ENCODE measurements around the gene TSPAN9. TPM values are rescaled to one million over a fixed set of nuclear protein-coding genes. Genes with fewer than 3 reads are reported as not detected.

Gene TSPAN9
- polyA plus RNA-seq, 3 donors: 10.5 to 29.7 (median 25.6) TPM

DNA sequence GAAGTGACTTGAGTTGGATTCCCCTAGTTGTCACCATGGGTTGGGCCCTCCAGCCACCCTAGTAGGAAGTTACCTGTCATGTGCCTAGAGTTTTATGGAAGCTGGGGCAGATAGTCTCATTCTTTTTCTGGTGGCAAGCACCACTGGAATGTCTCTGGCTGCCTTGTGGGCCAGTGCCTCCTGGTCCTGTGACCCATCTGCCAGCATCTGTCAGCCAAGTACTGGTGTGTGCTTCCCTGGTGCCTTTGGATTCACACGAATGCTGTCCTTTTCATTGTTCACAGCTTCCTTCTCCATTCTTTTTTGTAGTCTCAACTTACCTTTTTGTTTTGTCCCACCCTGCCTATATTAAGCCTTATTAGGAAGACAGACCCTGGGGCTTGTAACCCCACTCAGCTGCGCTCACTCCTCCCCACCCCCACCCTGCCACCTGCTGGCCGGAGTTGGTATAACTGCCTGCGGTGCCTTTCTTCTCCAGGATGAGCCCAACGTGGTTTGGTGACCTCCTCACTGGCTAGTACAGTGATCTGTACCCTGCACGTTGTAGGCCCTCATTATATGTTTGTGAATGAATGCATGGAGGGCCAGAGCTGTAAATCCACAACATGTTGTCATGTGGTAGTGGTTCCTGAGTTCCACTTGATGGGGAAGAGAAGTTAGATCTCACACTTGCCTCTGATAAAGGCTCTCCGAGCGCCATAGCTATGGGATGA is 125.7 kb downstream of the TSPAN9 start:
- no peak overlapping the region for H3K27ac ChIP-seq (ENCODE audit: low read depth, low read length)
- 29 to 41% (median 31%) methylated on average over 8 of the region's 8 CpGs for WGBS, 3 donors

DNA sequence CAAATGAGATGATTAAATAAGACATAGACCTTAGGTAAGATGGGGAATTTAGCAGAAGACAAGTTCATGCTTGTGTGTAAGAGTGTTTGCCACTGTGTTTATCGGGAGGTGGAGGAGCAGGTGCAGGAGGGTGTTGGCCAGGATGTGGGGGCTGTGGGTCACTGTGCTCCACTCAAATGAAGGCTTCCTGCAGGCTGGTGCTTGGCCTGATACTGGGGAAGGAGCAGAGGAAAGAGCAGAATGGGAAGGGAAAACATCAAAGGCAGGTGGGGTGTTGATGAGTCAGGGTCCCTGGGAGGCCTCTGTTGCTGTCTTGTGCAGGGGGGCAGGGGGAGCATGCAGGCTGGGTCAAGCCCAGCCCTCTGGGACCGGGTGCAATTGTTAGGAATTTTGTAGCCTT is 126.5 kb downstream of the TSPAN9 start:
- WGBS, 3 donors: 33 to 55% (median 49%) methylated on average over 2 of the region's 2 CpGs
- no peak overlapping the region for H3K27ac ChIP-seq (ENCODE audit: low read depth, low read length)

DNA sequence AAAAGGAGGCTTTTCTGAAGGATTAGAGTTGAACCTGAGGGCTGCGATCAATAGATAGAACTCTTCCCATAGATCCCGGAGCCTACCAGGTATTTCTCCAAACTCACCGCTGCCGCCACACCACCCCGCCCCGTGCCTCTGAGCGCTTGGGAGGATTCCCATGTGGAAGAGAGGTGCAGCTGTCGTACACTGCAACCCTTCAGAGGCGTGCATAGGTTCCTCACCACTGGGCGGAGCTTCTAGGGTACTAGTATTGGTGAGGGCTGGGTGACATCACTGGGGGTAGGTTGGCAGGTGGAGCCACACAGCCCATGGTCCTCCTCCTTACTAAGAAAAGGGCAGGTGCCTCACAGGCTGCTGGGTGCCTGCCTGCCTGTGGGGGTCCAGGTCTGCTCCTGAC is 127.0 kb downstream of the TSPAN9 start:
- H3K27ac ChIP-seq (ENCODE audit: low read depth, low read length): no peak overlapping the region
- 91 to 95% (median 93%) methylated on average over 10 of the region's 10 CpGs for WGBS, 3 donors

DNA sequence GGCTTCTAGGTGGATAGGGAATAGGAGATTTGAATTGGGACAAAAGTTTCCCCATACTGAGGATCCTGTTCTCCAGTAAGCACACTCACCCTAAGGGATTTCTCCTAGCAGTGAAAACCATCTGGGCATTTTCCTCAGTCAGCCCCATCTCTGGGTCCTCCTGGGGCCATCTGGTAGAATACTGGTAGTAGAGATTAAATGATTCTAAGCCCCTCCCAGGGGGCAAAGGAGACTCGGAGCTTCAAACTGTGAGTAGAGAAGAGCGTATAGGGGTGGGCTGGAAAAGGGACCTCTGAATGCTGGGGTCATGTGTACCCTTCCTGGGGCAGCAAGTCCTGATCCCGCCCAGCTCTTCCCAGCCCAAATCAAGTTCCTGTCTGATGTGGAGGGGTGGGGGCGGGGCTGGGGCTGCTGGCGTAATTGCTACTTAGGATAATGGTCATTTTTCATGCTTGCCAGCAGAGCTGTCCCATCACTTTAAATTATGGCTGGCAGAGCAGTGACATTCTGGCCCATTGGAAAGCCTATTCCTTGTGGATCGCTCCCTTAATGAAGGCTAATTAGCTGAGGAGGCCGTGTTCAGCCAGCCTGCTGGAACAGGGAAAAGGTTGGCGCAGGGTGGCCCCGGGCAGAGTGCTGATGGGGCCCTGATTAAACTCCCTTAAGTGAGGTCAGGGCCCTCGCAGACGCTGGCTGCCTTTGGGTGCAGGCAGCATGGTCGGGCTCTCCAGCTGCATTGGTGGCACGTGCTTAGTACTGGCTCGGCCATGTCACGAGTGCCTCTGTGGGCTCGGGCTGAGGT is 127.8 kb downstream of the TSPAN9 start:
- H3K27ac ChIP-seq (ENCODE audit: low read depth, low read length): no peak overlapping the region
- WGBS, 3 donors: 78 to 83% (median 82%) methylated on average over 16 of the region's 16 CpGs

DNA sequence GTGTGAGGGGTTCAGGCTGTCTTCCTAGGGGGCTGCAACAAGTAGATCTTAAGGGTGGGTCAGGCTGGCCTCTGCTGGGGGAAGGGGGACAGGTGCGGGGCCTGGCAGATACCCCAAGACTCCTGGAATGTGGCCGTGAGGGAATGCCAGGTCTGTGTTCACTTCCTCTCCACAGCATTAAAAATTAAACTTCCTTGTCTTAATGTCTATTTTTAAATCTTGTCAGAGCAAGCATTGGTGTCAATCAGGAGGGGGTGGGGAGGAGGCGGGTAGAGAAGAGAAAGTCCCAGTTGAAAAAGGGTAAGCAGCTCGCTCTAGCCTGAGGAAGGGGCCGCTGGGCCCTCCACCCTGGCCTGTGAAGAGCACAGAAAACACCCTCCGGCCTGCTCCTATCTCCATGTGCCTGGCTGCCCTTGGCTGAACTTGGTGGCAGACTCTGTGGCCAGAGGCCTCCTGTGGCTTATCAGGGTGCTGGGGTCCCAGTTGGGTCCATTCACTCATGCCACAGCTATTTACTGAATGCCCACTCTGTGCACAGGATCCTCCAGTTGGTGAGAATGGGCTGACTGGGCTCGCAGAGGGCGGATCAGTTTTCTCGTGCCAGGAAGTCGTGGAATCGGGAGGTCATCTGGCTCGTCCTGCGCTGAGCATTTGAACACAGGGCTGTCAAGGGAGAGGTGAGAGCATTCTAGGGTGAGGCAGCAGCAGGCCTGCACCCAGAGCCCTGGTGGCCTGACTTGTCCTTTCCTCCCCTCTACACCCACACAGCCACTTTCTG is 128.8 kb downstream of the TSPAN9 start:
- H3K27ac ChIP-seq (ENCODE audit: low read depth, low read length): no peak overlapping the region
- WGBS, 3 donors: 63 to 76% (median 63%) methylated on average over 13 of the region's 13 CpGs

GRCh38 chr12:3206536-3207072 is 129.4 kb downstream of the TSPAN9 start:
- H3K27ac ChIP-seq (ENCODE audit: low read depth, low read length): no peak overlapping the region
- WGBS, 3 donors: 87 to 96% (median 93%) methylated on average over 5 of the region's 5 CpGs

DNA sequence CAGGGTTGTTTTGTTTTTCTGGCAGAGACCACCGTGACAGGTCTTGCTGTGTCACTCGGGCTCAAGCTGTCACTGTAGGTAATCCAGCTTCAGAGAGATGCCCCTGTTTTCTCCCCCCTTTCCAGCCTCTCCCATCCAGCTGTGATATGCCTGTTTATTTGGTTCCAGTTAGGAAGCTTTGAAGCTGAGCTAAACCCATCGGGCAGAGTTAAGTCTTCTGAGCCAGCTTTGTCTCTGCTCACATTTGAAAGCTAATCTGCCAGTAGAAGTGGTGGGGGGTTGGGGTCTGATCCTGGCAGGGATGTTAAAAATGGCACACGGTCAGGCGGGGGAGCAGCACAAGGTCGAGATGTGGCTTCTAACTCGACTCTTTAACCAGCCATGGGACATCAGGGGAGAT is 130.0 kb downstream of the TSPAN9 start:
- WGBS, 3 donors: 84 to 91% (median 90%) methylated on average over 7 of the region's 7 CpGs
- H3K27ac ChIP-seq (ENCODE audit: low read depth, low read length): no peak overlapping the region

- WGBS, 3 donors: 79 to 85% (median 84%) methylated on average over 13 of the region's 13 CpGs
Observed at GRCh38 chr12:3207858-3208257, 130.7 kb downstream of the TSPAN9 start.

GRCh38 chr12:3213188-3213587 is 136.0 kb downstream of the TSPAN9 start:
- no peak overlapping the region for H3K27ac ChIP-seq (ENCODE audit: low read depth, low read length)

More at GRCh38 chr12:3207858-3208257, 130.7 kb downstream of the TSPAN9 start:
- no peak overlapping the region for H3K27ac ChIP-seq (ENCODE audit: low read depth, low read length)

GRCh38 chr12:3213768-3214167 is 136.6 kb downstream of the TSPAN9 start:
- no peak overlapping the region for H3K27ac ChIP-seq (ENCODE audit: low read depth, low read length)

More at GRCh38 chr12:3213188-3213587, 136.0 kb downstream of the TSPAN9 start:
- WGBS, 3 donors: 80 to 81% (median 80%) methylated on average over 9 of the region's 9 CpGs

DNA sequence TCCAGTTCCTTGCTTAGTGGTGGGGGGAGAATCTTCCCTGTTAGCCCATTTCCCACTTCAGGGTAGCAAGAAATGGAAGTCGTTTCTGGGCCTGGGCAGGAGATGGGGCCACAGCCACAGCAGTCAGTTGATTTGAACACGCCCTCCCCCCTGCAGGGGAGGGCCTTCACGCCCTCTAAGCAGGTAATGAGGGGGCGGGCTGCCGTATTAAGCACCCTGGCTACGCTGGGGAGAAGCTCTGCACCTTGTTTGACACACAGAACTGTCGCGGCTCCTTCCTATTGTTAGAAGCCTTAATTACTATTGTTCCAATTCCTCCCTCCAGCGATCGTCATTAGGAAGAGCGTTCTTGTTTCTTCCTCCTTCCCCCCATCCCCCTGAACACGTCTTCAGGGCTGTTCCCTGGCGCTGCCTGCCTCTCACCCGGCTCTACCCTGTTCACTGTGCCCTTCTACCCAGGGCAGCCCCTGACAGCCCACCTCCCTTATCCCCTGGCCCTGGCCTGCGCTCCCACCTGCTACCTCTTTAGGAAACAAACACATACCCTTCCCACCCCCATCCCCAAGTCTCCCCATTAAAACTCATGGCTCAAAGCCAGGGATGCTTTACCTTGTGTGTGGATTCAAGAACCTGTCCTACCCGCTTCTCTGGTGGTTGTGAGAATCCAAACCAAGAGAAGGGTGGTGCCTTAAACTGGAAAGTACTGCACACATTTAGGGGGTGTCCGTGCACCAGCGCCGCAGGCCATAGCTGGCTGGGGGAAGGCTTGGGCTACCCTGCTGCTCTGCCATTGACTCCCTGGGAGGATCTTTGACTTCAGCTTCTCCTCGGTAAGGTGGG is 137.6 kb downstream of the TSPAN9 start:
- WGBS, 3 donors: 82 to 86% (median 82%) methylated on average over 20 of the region's 20 CpGs
- H3K27ac ChIP-seq (ENCODE audit: low read depth, low read length): no peak overlapping the region

More at GRCh38 chr12:3213768-3214167, 136.6 kb downstream of the TSPAN9 start:
- WGBS, 3 donors: 92 to 95% (median 93%) methylated on average over 5 of the region's 5 CpGs

GRCh38 chr12:3215410-3215975 is 138.3 kb downstream of the TSPAN9 start:
- H3K27ac ChIP-seq (ENCODE audit: low read depth, low read length): no peak overlapping the region

GRCh38 chr12:3216097-3216496 is 138.9 kb downstream of the TSPAN9 start:
- H3K27ac ChIP-seq (ENCODE audit: low read depth, low read length): no peak overlapping the region

More at GRCh38 chr12:3215410-3215975, 138.3 kb downstream of the TSPAN9 start:
- WGBS, 3 donors: 86 to 91% (median 90%) methylated on average over 13 of the region's 13 CpGs

GRCh38 chr12:3216726-3217682 is 139.8 kb downstream of the TSPAN9 start:
- 78 to 87% (median 80%) methylated on average over 12 of the region's 12 CpGs for WGBS, 3 donors
- H3K27ac ChIP-seq (ENCODE audit: low read depth, low read length): no peak overlapping the region

More at GRCh38 chr12:3216097-3216496, 138.9 kb downstream of the TSPAN9 start:
- 86 to 92% (median 91%) methylated on average over 5 of the region's 5 CpGs for WGBS, 3 donors

- WGBS, 3 donors: 75 to 90% (median 76%) methylated on average over 4 of the region's 4 CpGs
- H3K27ac ChIP-seq (ENCODE audit: low read depth, low read length): no peak overlapping the region
Observed at GRCh38 chr12:3217683-3218079, 140.5 kb downstream of the TSPAN9 start.
